EL (cell line): ENCODE data around the gene CEP104.
"Not testable (repeated sequence)": the region's sequence is repeated elsewhere in the genome, so short reads cannot be mapped to it uniquely, and the experiment has no call there.

ENCODE experiments used
- DNase-seq: peaks from one replicate; pipeline ENCODE4 v3.0.0-alpha.2; 2016

CEP104 gene

DNA sequence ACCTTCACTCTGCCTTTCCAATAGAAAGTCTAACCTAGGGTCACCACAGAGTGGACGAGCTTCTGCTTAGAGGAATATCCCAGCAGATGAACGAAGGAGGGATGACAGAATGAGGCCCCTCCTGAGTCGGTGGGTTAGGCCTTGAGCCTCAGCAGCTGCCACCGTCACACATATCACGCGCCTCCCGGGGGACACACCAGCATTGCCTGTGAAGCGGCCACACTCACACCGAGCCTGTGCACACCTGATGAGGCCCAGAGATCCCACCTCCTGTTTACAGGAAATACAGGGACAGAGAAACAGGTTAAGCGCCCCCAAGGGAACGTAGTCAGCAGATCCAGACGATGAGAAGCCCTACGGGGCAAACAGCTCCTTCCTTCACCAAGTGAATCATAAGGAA is 35.6 kb downstream of the CEP104 start:
- DNase-seq: no peak

DNA sequence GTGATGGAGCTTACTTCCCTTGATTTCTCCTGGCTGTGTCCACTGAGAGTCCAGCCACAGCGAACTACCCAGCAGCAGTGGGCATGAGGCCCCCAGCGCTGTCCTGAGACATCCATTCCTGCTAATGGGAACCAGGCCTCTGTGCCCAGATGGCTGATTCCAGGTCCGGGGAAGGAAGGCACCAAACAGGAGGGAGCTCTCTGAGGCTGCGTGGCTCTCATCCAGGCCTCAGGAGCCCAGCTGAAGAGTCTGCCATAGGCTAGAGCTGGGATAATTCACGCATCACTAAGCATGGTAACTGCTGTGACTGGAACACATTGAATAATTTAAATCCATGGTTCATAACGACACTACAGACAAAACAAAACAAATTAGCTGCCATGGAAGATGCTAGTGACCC is 36.0 kb downstream of the CEP104 start:
- DNase-seq: no peak

GRCh38 chr1:3820316-3820715 is 36.7 kb downstream of the CEP104 start:
- DNase-seq: no peak

GRCh38 chr1:3819771-3820200 is 37.2 kb downstream of the CEP104 start:
- no peak for DNase-seq

GRCh38 chr1:3817821-3818597 is 39.0 kb downstream of the CEP104 start:
- no peak for DNase-seq

- no peak for DNase-seq
These were observed 39.8 kb downstream of the CEP104 start for GRCh38 chr1:3817138-3817740.

DNA sequence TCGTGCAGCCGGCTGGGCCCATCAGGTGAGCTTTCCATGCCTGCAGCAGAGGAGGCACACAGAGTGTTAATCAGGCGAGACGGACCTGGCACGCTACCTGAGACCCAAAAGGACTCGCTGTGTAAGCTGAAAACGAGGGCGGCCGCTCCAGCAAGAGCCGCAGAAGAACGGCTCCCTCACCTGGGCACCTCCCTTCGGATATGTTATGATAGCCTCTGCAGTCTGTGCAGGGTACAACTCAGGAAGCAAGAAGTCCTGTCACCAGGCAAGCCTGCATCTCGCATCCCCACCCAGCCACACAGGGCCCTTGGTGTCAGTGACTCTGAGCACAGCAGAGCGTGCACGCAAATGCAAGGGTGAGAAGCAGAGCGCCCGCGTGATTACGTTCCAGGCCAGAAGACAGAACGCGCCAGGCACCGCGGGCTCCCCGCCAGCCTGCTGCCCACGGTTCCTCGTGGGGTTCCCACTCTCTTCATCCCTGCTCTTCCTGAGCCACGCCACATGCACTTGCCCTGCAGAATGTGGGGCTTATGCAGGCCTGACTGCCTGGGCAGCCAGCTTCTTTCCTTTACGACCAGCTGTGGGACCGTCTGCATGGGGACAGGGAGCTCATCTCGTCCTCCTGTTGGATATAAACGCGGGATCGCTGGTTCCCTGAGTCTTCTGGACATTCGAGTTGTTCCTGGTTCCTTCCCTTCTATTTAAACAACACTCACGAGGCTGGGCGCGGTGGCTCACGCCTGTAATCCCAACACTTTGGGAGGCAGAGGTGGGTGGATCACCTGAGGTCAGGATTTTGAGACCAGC is 40.5 kb downstream of the CEP104 start:
- no peak for DNase-seq

DNA sequence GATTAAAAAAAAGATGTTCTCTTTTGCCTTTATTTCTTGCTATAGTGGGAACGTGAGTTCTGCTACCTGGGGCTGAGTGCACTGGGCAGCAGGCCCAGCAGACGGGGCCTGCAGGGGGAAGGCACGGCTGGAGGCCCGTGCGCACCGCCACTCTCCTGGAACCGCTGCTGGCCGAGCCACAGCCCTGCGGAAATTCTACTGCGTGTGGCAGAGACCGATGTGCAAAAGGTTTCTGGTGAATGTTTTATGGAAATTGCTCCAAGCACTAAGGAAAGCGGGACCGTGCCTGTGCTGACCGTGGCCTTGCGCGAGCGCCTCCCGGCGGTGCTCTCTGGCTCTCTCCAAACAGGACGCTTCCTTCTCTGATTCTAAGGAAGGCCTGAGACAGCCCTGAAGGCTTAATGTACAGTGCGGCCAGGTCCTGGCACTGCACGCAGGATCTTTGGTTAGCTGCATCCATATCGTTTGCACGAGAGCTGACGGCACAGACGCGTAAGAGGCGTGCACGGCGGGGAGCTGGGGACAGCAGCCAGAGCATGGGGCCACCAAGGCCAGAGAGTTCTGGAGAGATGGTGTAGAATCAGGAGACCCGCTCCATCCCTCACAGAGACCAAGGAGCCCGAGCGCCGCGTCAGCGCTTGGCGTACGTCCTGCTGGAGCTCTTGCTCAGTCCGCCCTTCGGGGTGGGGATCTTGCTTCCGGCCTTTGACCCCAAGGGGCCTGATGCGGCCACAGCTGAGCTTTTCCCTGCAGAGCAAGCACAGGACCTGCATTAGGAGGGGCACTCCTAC is 42.0 kb downstream of the CEP104 start:
- no peak for DNase-seq

DNA sequence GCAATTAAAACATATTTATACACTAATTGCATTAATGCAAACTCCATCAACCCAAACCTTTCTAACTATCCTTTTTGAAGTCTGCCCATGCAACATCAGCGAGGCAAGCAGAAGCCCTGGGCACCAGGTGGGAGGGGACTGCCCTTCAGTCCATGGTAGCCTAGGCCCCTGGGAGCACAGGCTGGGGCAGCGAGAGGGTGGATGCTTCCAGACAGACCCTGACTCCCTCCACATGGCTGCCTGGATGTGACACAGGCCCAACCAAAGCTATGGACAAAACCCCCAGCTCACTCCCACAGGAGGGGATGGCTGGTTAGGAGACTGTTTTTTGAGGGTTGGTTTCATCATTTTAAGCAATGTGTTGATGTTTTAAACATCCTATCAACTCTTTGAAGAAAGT is 42.9 kb downstream of the CEP104 start:
- DNase-seq: no peak

DNA sequence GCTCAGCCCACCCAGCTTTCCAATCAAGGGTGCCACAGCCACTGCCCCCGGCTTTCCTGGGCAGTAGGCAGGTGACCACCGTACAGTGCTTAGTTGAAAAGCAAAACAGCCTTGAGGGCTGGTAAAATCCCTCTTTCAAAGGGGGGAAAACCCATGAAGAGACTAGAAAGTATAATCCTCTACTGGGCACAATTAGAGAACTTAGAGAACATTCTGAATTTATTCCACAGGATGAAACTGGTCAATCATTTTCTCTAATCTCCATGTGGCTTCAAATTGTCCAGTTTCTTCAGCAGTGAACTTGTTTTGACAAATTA is 45.5 kb downstream of the CEP104 start:
- no peak for DNase-seq

DNA sequence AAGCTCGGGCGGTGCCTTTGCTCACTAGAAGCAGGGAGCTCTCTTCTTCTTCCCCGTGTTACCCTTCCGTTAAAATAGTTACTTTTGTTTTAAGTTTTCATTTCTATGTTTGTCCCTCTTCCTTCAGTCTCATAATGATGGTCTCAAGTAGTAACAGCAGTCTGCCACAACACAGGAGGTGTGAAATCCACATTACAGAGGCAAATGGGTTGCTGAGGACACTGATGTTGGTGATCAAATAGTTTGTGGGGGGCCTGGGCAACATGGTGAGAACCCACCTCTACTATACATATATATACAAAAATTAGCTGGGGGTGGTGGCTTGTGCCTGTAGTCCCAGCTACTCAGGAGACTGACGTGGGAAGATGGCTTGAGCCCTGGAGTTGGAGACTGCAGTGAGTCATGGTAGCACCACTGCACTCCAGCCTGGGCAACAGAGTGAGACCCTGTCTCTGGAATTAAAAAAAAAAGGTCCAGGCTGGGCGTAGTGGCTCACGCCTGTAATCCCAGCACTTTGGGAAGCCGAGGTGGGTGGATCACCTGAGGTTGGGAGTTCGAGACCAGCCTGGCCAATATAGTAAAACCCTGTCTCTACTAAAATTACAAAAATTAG is 46.8 kb downstream of the CEP104 start:
- DNase-seq: not testable (repeated sequence)

DNA sequence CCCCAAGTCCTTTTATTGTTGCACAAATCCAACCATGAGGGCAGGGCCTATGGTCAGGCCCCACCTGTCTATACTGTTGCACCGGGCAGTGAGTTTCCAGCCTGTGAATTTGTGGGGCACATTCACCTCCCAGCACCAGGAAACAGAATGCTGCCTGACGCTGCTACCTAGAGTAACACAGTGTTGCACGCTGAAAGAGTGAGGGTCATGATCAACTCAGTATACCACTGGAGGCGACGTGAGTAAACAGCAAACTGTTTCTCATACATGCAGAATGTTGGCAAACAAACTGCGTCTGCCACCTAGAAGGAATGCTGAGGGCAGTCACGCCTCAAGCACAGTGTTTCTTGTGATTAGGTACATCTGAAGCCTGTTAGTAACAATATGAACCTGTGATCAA is 47.3 kb downstream of the CEP104 start:
- no peak for DNase-seq

DNA sequence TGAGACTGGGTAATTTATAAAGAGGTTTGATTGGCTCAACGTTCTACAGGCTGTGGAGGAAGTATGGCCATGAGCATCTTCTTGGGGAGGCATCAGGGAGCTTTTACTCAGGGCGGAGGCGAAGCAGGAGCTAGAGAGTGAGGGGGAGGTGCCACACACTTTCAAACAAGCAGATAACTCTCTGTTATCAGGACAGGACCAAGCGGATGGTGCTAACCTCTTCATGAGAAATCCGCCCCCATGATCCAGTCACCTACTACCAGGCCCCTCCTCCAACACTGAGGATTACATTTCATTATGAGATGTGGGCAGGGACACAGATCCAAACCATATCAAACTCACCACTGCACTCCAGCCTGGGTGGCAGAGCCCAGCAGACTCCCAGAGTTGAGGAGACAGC is 49.2 kb downstream of the CEP104 start:
- DNase-seq: no peak

DNA sequence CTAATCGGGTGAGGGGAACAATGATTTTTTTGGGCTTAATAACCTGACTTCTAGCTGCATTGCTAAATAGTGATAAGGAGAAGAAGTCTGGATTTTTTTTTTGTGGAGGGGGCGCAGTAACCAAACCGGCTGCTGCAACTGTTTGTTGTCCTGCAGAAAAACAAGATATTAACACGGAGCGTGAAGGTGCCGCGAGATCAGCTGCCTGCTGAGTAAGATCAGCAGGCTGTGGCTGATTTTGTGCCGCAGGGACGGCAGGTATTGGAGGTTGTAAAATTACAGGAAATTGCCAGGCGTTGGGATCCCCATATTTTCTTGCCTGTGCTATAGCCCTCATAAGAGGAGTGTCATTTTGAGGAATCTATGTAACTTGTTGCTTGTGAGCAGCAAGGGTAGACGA is 52.0 kb downstream of the CEP104 start:
- DNase-seq: no peak

DNA sequence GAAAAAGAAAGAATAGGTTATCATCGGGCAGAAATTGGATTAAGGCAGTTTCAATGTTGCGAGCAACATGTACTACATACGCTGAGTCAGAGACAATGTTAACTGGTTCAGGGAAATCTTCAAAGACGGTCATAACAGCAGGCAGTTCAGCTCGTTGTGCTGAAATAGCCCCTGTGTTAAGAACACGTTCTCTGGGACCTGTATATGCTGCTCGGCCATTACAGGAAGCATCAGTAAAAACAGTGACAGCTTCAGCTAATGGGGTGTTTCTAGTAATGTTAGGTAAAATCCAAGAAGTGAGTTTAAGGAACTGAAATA is 52.4 kb downstream of the CEP104 start:
- not testable (repeated sequence) for DNase-seq

- DNase-seq: no peak
These were observed 52.9 kb downstream of the CEP104 start for GRCh38 chr1:3803905-3804626.

- not testable (repeated sequence) for DNase-seq
These were observed 56.2 kb downstream of the CEP104 start for GRCh38 chr1:3800795-3801194.

DNA sequence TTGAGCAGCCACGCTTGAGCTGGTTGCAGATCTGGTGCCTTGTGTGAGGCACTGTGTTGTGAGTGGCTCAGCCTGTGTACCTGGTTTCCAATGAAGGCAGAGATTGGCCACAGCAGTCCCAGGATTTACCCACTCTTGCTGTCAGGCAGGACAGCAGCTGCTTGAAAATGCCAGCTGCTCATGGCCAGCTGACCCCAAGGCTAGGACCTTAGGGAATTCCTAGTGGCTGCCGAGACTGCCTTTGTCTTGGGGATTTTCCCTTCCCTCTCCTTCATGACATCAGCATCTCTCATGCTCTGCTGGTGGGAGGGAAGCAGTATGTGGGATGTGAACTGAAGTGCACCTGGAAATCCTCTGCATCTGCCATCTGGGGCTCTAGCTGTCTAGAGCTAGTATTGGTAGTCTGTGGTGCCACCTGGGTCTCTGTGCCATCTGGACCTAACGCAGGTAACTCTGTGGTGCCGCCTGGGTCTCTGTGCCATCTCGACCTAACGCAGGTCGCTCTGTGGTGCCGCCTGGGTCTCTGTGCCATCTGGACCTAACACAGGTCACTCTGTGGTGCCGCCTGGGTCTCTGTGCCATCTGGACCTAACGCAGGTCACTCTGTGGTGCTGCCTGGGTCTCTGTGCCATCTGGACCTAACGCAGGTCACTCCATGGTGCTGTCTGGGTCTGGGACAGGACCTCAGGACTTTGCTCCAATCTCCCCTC is 56.9 kb downstream of the CEP104 start:
- no peak for DNase-seq

- DNase-seq: peak; percentile 89
These were observed 60.6 kb downstream of the CEP104 start, which contains the start of gene LRRC47 for GRCh38 chr1:3796215-3797061. TSS of gene LRRC47 (minus strand) at chr1:3796498. CDS start at chr1:3796476, 22 bp downstream.

DNA sequence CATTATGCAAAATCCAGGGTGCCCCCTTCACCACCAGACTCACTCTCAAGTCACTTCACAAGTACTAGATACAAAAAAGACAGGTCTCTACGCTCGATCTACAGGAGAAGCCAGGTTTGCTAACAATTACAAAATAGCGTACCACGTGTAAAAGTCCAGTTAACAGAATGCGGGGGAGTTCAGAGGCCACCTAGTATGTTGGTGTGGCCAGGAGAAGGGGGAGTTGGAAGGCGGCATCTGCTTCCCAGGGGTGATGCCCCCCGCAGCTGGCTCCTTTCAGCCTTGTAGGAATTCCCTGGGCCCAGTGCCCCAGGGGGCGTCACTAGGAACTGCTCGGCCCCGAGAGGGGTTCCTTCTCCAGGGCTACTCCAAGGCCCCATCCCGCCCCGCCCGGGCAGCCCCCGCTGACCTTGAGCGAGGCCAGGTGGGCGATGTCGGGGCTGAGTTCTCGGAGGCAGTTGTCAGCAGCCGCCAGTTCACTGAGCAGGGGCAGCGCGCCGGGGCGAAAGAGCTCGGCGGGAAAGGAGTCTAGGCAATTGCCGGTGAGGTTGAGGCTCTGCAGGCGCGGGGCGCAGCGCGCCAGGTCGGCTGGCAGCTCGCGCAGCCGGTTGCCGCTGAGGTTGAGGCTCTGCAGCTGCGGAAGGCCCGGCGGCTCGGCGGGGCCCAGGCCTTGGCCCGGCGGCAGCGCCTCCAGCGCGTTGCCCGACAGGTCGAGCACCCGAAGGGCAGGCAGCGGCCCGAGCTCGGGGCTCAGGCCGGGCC is 61.4 kb downstream of the CEP104 start:
- DNase-seq: no peak
